GM19351 (cell line): Measurements from ENCODE around the gene OR4K2.
"Not testable (repeated sequence)": the region's sequence is repeated elsewhere in the genome, so short reads cannot be mapped to it uniquely, and the experiment has no call there.

ENCODE experiments used
- ATAC-seq: cut with Tn5 transposase; IDR thresholded peaks from one replicate; pipeline ENCODE4 v1.9.1; 2021; ENCODE audit warnings: mild to moderate bottlenecking, moderate library complexity; ENCODE audit not compliant: unreplicated experiment

The OR4K2 gene, protein sequence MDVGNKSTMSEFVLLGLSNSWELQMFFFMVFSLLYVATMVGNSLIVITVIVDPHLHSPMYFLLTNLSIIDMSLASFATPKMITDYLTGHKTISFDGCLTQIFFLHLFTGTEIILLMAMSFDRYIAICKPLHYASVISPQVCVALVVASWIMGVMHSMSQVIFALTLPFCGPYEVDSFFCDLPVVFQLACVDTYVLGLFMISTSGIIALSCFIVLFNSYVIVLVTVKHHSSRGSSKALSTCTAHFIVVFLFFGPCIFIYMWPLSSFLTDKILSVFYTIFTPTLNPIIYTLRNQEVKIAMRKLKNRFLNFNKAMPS

DNA sequence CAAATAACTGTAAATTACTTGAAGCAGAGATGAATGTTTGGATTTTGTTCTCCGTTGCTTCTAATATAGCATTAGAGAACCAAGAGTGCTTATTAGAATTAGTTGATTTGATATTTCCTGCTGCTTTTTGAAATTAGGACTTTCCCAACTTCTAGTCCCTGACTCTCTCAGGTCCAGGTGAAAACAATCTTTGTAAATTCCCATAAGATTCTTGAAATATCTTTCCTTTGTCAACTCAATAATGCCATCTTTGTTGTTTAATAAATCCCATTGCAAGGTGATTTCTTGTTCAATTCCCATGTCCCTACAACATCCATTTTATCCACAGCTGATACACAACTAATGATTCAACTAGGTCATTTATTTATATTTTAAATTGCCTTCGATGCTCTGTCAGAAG is at the start of gene OR4K2:
OR4K2 (plus strand) TSS at position 301 of the 400 bp plus-strand sequence. CDS start 1,126 bp downstream, outside the sequence.
- no peak for ATAC-seq

DNA sequence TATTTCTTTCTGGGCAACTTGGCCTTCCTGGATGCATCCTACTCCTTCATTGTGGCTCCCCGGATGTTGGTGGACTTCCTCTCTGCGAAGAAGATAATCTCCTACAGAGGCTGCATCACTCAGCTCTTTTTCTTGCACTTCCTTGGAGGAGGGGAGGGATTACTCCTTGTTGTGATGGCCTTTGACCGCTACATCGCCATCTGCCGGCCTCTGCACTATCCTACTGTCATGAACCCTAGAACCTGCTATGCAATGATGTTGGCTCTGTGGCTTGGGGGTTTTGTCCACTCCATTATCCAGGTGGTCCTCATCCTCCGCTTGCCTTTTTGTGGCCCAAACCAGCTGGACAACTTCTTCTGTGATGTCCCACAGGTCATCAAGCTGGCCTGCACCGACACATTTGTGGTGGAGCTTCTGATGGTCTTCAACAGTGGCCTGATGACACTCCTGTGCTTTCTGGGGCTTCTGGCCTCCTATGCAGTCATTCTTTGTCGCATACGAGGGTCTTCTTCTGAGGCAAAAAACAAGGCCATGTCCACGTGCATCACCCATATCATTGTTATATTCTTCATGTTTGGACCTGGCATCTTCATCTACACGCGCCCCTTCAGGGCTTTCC is 47.2 kb upstream of the OR4K2 start:
- not testable (repeated sequence) for ATAC-seq

- ATAC-seq: no peak
These were observed 46.6 kb upstream of the OR4K2 start for GRCh38 chr14:19828314-19828713.

GRCh38 chr14:19834203-19834848 is 40.6 kb upstream of the OR4K2 start:
- not testable (repeated sequence) for ATAC-seq

DNA sequence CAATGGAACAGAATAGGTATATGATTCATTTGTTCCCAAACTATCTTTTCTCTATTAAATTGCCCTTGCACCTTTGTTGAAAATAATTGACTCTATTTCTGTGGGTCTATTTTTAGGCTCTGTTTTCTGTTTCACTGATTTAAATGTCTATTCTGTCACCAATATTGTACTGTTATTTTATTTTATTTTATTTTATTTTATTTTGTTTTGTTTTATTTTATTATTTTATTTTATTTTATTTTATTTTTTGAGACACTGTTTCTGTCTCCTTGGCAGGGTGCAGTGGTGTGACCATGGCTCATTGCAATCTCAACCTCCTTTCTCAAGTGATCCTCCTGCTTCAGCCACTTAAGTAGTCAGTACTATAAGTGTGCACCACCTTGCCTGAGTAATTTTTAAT is 36.5 kb upstream of the OR4K2 start:
- no peak for ATAC-seq

- no peak for ATAC-seq
These were observed 23.6 kb upstream of the OR4K2 start for GRCh38 chr14:19851365-19851764.

DNA sequence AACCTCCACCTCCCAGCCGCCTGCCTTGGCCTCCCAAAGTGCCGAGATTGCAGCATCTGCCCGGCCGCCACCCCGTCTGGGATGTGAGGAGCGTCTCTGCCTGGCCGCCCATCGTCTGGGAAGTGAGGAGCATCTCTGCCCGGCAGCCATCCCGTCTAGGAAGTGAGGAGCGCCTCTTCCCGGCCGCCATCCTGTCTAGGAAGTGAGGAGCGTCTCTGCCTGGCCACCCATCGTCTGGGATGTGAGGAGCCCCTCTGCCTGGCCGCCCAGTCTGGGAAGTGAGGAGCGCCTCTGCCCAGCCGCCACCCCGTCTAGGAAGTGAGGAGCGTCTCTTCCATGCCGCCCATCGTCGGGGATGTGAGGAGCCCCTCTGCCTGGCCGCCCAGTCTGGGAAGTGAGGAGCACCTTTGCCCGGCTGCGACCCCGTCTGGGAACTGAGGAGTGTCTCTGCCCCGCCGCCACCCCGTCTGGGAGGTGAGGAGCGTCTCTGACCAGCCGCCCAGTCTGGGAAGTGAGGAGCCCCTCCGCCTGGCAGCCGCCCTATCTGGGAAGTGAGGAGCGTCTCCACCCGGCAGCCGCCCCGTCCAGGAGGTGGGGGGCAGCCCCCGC is 8.8 kb upstream of the OR4K2 start:
- not testable (repeated sequence) for ATAC-seq

- ATAC-seq: no peak
These were observed 1.8 kb upstream of the OR4K2 start for GRCh38 chr14:19873178-19873577.

DNA sequence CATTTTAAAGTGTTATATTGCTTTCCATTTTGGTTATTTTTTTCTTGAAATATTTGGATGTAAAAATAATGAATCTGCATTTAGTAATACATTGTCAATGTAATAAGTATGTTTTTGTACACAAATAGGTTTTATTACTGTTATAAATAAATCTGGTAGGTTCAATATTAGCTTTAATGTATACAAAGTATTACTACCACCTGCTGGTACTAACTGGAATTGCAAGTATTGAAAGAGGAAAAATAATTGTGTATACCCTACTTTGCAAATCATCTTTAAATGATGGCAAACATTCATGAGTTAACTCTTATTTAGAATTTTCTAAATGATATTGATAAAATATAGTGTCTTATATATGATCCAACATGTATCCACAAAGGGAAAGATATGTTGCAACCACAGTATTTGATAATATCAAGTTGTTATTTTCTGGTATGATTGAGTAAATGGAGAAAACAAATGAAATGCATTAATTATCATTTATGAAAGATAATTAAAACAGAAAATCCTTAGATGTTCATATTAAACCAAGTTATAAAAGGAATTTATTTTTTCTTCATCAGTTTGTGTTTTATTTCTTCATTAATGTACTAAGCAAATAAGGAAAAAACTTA is 3.2 kb downstream of the OR4K2 start:
- ATAC-seq: no peak

DNA sequence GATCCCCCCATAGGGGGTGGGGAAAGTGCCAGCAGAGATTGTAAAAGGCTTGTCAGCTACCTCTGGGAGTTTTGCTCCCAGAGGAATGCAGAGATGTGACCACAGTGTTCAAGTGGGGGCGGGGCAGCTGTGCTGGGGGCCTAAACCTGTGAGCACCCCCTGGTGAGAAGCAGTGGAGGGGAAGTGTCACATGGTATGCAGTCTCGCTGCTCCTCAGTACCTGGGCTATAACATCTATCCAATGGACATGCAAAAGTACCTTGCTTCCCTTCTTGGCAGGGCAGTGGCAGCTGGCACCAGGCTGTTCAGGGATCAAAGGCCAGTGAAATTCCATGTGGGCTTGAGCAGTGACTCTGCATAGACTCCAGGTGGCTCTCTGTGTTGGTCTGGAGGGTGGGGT is 20.3 kb downstream of the OR4K2 start:
- ATAC-seq: no peak

GRCh38 chr14:19900999-19901398 is 26.1 kb downstream of the OR4K2 start:
- no peak for ATAC-seq

GRCh38 chr14:19902409-19902808 is 27.5 kb downstream of the OR4K2 start:
- ATAC-seq: no peak

GRCh38 chr14:19906665-19907064 is 31.7 kb downstream of the OR4K2 start:
- no peak for ATAC-seq

DNA sequence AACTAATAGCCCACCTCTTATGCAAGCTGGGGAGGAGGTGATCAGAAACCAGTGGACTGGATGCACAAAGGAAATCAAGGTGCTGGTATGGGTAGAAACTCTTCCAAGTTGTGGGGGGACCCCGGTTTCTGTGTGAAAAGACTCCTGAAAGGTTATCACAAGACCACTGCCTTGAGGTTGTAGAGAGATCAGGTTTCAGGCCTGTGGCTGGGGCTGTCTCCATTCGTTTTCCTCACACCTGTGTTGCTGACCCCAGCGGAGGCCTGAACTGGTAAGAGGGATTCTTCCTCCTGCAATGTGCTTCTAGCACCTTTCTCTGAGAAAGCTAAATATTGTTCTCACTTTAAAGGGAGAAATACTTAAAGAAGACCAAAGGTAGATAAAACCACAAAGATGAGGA is 36.2 kb downstream of the OR4K2 start:
- ATAC-seq: no peak

DNA sequence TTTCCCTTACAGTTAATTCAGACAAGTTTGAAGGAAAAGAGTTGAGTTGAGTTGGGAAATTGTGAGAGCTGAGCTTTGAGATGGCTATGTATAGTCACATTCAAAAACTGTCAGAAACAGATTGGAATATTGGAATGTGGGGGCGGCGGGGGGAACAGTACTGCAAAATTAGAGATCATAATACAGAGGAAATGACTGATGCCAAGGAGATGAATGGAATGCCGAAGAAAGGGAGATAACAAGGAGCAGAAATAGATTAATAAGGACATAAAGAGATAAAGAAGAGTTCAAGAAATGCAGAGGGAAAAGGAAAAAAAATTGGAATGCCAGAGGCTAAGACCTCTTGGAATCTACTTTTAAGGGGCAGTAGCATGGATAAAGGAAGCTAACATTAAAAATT is 42.3 kb downstream of the OR4K2 start:
- no peak for ATAC-seq

- no peak for ATAC-seq
These were observed 43.1 kb downstream of the OR4K2 start for GRCh38 chr14:19917955-19918518.

DNA sequence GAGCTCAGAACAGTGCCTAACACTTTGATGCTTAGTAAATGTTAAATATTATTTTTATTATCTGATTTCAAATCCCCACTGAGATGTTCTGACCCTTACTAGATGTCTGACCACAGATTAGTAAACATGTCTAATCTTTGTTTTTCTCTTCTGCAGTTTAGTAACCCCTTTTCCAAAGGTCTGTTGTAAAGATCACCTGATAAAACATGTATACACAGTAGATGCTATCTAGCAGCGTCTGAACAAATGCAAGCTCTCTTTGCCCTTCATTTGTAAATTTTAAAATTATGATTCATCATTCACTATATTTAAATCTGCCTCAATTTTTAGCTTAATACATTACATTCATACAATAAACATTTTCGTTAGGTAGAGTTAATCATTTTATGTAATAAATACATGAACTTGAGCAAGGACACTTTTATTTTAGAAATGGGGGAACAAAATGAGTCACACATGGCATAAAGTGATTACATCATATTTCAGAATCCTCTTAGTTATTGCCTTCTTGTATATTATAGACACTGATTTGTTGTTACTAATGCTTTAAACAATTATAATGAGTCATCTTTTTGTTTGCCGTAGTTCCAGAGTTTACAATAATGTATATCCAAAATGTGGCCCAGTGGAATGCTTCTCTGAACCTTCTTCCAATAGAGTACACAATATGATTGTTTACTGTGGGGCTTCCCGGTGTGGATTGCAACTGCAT is 43.8 kb downstream of the OR4K2 start:
- ATAC-seq: no peak

DNA sequence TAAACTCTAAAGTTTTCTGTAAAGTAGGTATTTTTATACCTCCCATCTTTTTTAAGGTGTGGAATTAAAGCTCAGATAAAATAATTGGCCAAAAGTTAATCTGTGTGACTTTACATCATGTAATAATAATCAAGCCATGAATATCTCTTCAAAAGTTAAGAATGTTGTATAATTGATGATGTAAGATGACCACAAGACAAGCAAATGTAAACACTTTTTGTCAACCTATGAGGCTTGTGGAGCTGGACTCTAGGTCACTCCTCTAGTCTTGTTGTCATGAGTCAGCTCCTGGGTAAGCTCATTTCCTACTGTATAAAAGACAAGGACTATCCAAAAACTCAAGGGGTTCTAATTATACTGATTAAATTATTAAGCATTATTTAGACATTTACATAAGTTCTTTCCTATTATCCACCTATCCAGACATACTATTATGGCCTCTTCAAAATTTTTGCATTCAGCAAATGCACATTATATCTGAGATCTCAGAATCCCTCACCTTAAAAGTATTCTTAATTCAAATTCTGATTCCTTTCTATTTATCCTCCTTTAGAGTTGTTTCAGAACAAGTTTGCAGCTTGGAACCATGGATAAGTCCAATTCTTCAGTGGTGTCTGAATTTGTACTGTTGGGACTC is 45.2 kb downstream of the OR4K2 start, which contains the start of gene OR4K5:
OR4K5 (plus strand) TSS at position 587 of the 637 bp plus-strand sequence; CDS start at position 587, 0 bp downstream.
- no peak for ATAC-seq

DNA sequence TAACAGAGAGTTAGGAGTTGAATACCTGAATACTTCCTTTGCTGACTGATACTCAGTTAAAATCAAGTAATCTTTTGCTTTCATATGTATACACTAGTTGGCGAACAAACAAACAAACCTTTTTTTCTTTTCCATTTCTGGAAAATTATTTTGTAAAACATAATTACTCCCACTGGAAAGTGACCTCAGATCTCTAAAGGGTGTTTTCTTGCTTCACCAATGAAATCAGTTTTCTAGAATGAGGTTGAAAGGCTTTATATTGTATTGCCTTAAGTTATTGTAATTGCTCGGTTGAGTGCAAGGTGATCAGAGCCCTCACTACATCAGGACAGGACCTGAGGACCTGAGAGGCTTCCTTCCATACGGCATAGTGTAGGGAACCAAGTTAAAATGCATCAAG is 55.7 kb downstream of the OR4K2 start, which contains the start of gene OR4K1:
OR4K1 (plus strand) TSS at position 301 of the 400 bp plus-strand sequence. CDS start 4,750 bp downstream, outside the sequence.
- no peak for ATAC-seq
